ENCODE measurements around the gene ZNF444. TPM values are rescaled to one million over a fixed set of nuclear protein-coding genes. Genes with fewer than 3 reads are reported as not detected.
A peak's percentile ranks its signal among the peaks of the same experiment; 100 is the strongest.

The ZNF444 gene
- total and polyA plus RNA-seq, 2 of the 8 experiments (the other 6 are each of a cell fraction or from before 2014, with no cell fraction given): 49.5 to 54.5 TPM

DNA sequence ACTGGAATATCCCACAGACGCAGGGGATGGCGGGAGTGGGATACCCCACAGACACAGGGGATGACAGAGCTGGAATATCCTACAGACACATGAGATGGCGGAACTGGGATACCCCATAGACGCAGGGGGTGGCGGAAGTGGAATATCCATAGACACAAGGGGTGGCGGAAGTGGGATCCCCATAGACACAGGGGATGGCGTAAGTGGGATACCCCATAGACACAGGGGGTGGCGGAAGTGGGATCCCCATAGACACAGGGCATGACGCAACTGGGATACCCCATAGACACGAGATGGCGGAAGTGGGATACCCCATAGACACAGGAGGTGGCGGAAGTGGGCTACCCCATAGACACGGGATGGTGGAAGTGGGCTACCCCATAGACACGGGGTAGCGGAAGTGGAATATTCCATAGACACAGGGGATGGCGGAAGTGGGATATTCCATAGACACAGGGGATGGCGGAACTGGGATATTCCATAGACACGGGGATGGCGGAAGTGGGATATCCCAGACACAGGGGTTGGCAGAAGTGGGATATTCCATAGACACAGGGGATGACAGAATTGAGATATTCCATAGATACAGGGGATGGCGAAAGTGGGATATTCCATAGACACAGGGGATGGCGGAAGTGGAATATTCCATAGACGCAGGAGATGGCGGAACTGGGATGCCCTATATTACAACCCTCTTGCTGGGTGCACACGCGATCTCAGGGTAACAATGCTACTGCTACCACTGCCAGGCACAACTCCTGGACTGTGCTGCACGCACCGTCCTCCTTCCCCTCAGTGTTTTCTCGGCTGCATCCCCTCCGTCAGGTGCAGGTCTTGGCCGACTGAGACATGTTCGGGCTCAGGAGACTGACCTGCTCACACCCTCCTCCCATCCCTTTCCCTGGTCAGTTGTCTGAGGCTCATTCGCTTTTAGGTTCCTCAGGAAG, 48.1 kb upstream of the ZNF444 start:
- no peak overlapping the region for H2BK15ac ChIP-seq (ENCODE audit: low read length)
- CTCF ChIA-PET (ENCODE audit: partially characterized antibody): no interaction called here
- FAIRE-seq: no peak

More for the DNA sequence above, 48.1 kb upstream of the ZNF444 start:
- Histone ChIP-seq H3K4ac (replicated peaks; ENCODE audit: insufficient read length, low read depth, low read length) (no peak overlapping the region), H3K4me3 (ENCODE audit: extremely low read depth in 1 of 4, insufficient read depth in 2 of 4, low read depth in 3 of 4, low read length in 4 of 4) (no peak overlapping the region), H2BK20ac (ENCODE audit: low read length) (no peak overlapping the region), H4K5ac (ENCODE audit: insufficient read length, low read depth, low read length) (no peak overlapping the region), H3K9me3 (ENCODE audit: insufficient read depth in 2 of 2, low read depth in 1 of 2, low read length in 1 of 2) (no peaks in the 10 kb centered on the region), H3K79me1 (ENCODE audit: low read depth, low read length) (peaks cover 23% of the 10 kb centered on the region), H3K14ac (ENCODE audit: insufficient read length) (no peak overlapping the region), H3K27me3 (replicated peaks in 1 of 4; ENCODE audit: control insufficient read depth in 3 of 4, extremely low read depth in 1 of 4, insufficient read depth in 3 of 4, low read length in 3 of 4) (no peaks in the 10 kb centered on the region), H3K4me2 (ENCODE audit: insufficient read depth in 1 of 2, low read depth in 2 of 2, low read length in 2 of 2) (no peak overlapping the region; a peak in 1 of 4 replicates), H3K79me2 (ENCODE audit: control insufficient read depth in 1 of 2, insufficient read depth in 2 of 2, low read length in 2 of 2) (peaks cover 0 to 67% of the 10 kb centered on the region in 2 experiments; a peak in 2 of 4 replicates), H2BK12ac (ENCODE audit: low read depth, low read length) (no peak overlapping the region), H2BK120ac (replicated peaks; ENCODE audit: low read depth, low read length) (no peak overlapping the region), H3K27ac (ENCODE audit: low read depth, low read length) (no peak overlapping the region), H3K23ac (ENCODE audit: insufficient read length) (no peak overlapping the region), H3K18ac (ENCODE audit: extremely low read depth, low read length) (no peak overlapping the region), H2BK5ac (ENCODE audit: low read depth, low read length) (peak overlapping the region; percentile 7; the same call in 1 of the 2 replicates), H4K8ac (ENCODE audit: extremely low read depth, insufficient read depth, low read length) (no peak overlapping the region), H3K9ac (replicated peaks in 1 of 4; ENCODE audit: extremely low read depth in 1 of 4, low read depth in 3 of 4, low read length in 3 of 4) (no peak overlapping the region), H4K91ac (replicated peaks; ENCODE audit: insufficient read length, low read length) (no peak overlapping the region), H3K56ac (replicated peaks; ENCODE audit: insufficient read length, low read depth, low read length) (no peak overlapping the region), H3K4me1 (replicated peaks in 1 of 4; ENCODE audit: control insufficient read depth in 3 of 4, insufficient read depth in 4 of 4, low read length in 3 of 4) (peaks cover 0 to 5% (median 0%) of the 10 kb centered on the region in 4 experiments; a peak in 1 of 7 replicates), H3K36me3 (ENCODE audit: control insufficient read depth in 2 of 4, insufficient read depth in 4 of 4, low read length in 3 of 4) (peaks cover 0 to 13% (median 6%) of the 10 kb centered on the region in 4 experiments; a peak in 5 of 8 replicates), H4K20me1 (replicated peaks in 1 of 2; ENCODE audit: control insufficient read depth in 1 of 2, insufficient read depth in 2 of 2, low read length in 2 of 2) (peaks cover 16 to 32% of the 10 kb centered on the region in 2 experiments), H2AK5ac (ENCODE audit: low read depth, low read length) (0 out of 2 replicates have a peak overlapping the region, but pooled peaks have one; percentile 40), H3K23me2 (ENCODE audit: low read depth, low read length) (no peaks in the 10 kb centered on the region), H2AFZ (ENCODE audit: low read length) (no peak overlapping the region)
- 93% methylated on average over 29 of the region's 32 CpGs; no CpG with 5 or more reads in 1 of the 2 experiments for whole genome bisulfite sequencing, 2 experiments (ENCODE audit: extremely low coverage in 1 of 2, insufficient coverage in 1 of 2, insufficient read length in 1 of 2, insufficient replicate concordance in 2 of 2, low coverage in 1 of 2, low lambda C conversion rate in 2 of 2, missing lambda C conversion rate in 1 of 2)
- no peak for DNase-seq (ENCODE audit: low read depth in 1 of 2, low spot score in 2 of 2)
- TF ChIP-seq CHD1 (IDR thresholded peaks at IDR 0.05; ENCODE audit: low read depth, low read length) (no peak), CBX5 (IDR thresholded peaks at IDR 0.05; ENCODE audit: low read depth, low read length) (no peak), POLR2AphosphoS5 (IDR thresholded peaks at IDR 0.05; ENCODE audit: low read depth, low read length) (peak; percentile 58; the same call in 1 of the 2 replicates), POLR2A (IDR thresholded peaks at IDR 0.05; ENCODE audit: control extremely low read depth in 1 of 2, low read depth in 2 of 2, low read length in 2 of 2) (peak in 1 of 2 experiments; percentile 34; a peak in 1 of 3 replicates), TBP (IDR thresholded peaks at IDR 0.05; ENCODE audit: low read depth, low read length) (no peak), SIN3A (conservative IDR thresholded peaks at IDR 0.05 in 1 of 2, IDR thresholded peaks at IDR 0.05 in 1 of 2; ENCODE audit: low read depth in 1 of 2, low read length in 2 of 2) (no peak)
- POLR2A ChIA-PET (ENCODE audit: partially characterized antibody): interaction anchor here (0.6 to 3.6 kb wide), 2 partner anchors 11 to 410 kb away, joined by 3 to 15 read pairs; no protein-coding TSS in a partner anchor

Measured in H1 (cell line).